Stimulated activated CD8-positive, alpha-beta memory T cell treated with anti-CD3 and anti-CD28 coated beads, Interleukin-4, amount 100 ng/mL, for 4 hours (primary cell): Measurements from ENCODE around the gene STRA8.

Source experiments
- DNase-seq, 2 donors: peaks; one replicate each; pipeline ENCODE4 v3.0.0-alpha.2; 2020; ENCODE audit warnings: low read depth in 2 of 2, low spot score in 1 of 2

Gene STRA8

GRCh38 chr7:135262623-135263320 lies 29.1 kb downstream of the STRA8 start:
- no peak for DNase-seq

GRCh38 chr7:135263321-135263970 lies 29.8 kb downstream of the STRA8 start:
- DNase-seq: no peak

GRCh38 chr7:135265637-135266036 lies 32.0 kb downstream of the STRA8 start:
- DNase-seq: no peak

- DNase-seq: no peak
Measured at GRCh38 chr7:135269921-135270320, 36.3 kb downstream of the STRA8 start.

- no peak for DNase-seq
Measured at GRCh38 chr7:135270577-135271254, 37.1 kb downstream of the STRA8 start.

- no peak for DNase-seq
Measured at GRCh38 chr7:135271255-135271615, 37.6 kb downstream of the STRA8 start.

- no peak for DNase-seq
Measured at GRCh38 chr7:135272303-135272702, 38.7 kb downstream of the STRA8 start.

GRCh38 chr7:135273581-135273980 lies 39.9 kb downstream of the STRA8 start:
- no peak for DNase-seq

GRCh38 chr7:135274495-135275268 lies 41.0 kb downstream of the STRA8 start:
- peak; percentile 12 to 65 for DNase-seq

- DNase-seq: no peak
Measured at GRCh38 chr7:135275971-135276580, 42.4 kb downstream of the STRA8 start.

- DNase-seq: no peak
Measured at GRCh38 chr7:135277161-135277560, 43.5 kb downstream of the STRA8 start.

- peak; percentile 36 to 59 for DNase-seq
Measured at GRCh38 chr7:135281363-135281949, 47.8 kb downstream of the STRA8 start.

GRCh38 chr7:135282561-135283254 lies 49.1 kb downstream of the STRA8 start:
- DNase-seq: no peak

- DNase-seq: no peak
Measured at GRCh38 chr7:135283959-135284638, 50.5 kb downstream of the STRA8 start.

- DNase-seq: no peak
Measured at GRCh38 chr7:135285547-135286233, 52.1 kb downstream of the STRA8 start.

GRCh38 chr7:135286876-135287275 lies 53.2 kb downstream of the STRA8 start:
- DNase-seq: no peak

- no peak for DNase-seq
Measured at GRCh38 chr7:135290594-135290993, 57.0 kb downstream of the STRA8 start.

GRCh38 chr7:135291809-135292253 lies 58.2 kb downstream of the STRA8 start:
- DNase-seq: no peak

- no peak for DNase-seq
Measured at GRCh38 chr7:135299235-135299634, 65.6 kb downstream of the STRA8 start.
